Astrocyte (in vitro differentiated cells and primary cell): ENCODE data around the gene CCDC195. TPM values are rescaled to one million over a fixed set of nuclear protein-coding genes. Genes with fewer than 3 reads are reported as not detected.

Experiments
- DNase-seq: peaks from one replicate; pipeline ENCODE4 v3.0.0-alpha.2; 2010; ENCODE audit warnings: low read depth
- FAIRE-seq: peaks from 2 replicates; lab custom pipeline; 2011; peaks lifted over from hg19 to GRCh38; lab: Jason Lieb, UNC
- H2AFZ ChIP-seq: 2 replicates; pipeline ENCODE4 v1.6.0; 2012; ENCODE audit warnings: low read depth, low read length, inconsistent platforms
- H3K27ac ChIP-seq: 2 replicates; pipeline ENCODE4 v1.5.1; 2011; ENCODE audit warnings: low read depth, low read length, inconsistent platforms
- H3K27me3 ChIP-seq: 2 replicates; pipeline ENCODE4 v1.6.0; 2011; ENCODE audit warnings: low read length, inconsistent platforms; ENCODE audit not compliant: insufficient read depth
- H3K36me3 ChIP-seq: 2 replicates; pipeline ENCODE4 v1.5.1; 2011; ENCODE audit warnings: low read length, inconsistent platforms; ENCODE audit not compliant: insufficient read depth
- H3K4me1 ChIP-seq: 2 replicates; pipeline ENCODE4 v1.5.1; 2011; ENCODE audit warnings: low read length, inconsistent platforms; ENCODE audit not compliant: insufficient read depth
- H3K4me2 ChIP-seq: 2 replicates; pipeline ENCODE4 v1.6.0; 2012; ENCODE audit warnings: low read length, inconsistent platforms
- H3K4me3 ChIP-seq: 2 replicates; pipeline ENCODE4 v1.5.1; 2011; ENCODE audit warnings: low read depth, mild to moderate bottlenecking, low read length, inconsistent platforms; ENCODE audit not compliant: insufficient read depth
- H3K79me2 ChIP-seq: 2 replicates; pipeline ENCODE4 v1.6.0; 2012; ENCODE audit warnings: mild to moderate bottlenecking, low read length, inconsistent platforms; ENCODE audit not compliant: insufficient read depth
- H3K9ac ChIP-seq: 2 replicates; pipeline ENCODE4 v1.6.0; 2012; ENCODE audit warnings: mild to moderate bottlenecking, low read length, inconsistent platforms
- H3K9me3 ChIP-seq: 2 replicates; pipeline ENCODE4 v1.5.1; 2012; ENCODE audit warnings: low read depth, mild to moderate bottlenecking, low read length, inconsistent platforms; ENCODE audit not compliant: insufficient read depth
- H4K20me1 ChIP-seq: 2 replicates; pipeline ENCODE4 v1.6.0; 2012; ENCODE audit warnings: low read length, inconsistent platforms; ENCODE audit not compliant: insufficient read depth
- H3K27ac Mint-ChIP-seq: one replicate; pipeline ENCODE4 v1.8.0; 2021; ENCODE audit warnings: mild to moderate bottlenecking, mixed read lengths; ENCODE audit not compliant: unreplicated experiment
- H3K27me3 Mint-ChIP-seq: one replicate; pipeline ENCODE4 v1.8.0; 2021; ENCODE audit warnings: low read depth, mixed read lengths; ENCODE audit not compliant: unreplicated experiment
- H3K36me3 Mint-ChIP-seq: one replicate; pipeline ENCODE4 v1.8.0; 2021; ENCODE audit warnings: low read depth, mixed read lengths; ENCODE audit not compliant: unreplicated experiment
- H3K4me1 Mint-ChIP-seq: one replicate; pipeline ENCODE4 v1.8.0; 2021; ENCODE audit warnings: low read depth, mixed read lengths; ENCODE audit not compliant: unreplicated experiment
- H3K4me3 Mint-ChIP-seq: one replicate; pipeline ENCODE4 v1.8.0; 2021; ENCODE audit warnings: mild to moderate bottlenecking, moderate library complexity, mixed read lengths; ENCODE audit not compliant: unreplicated experiment
- H3K9me3 Mint-ChIP-seq: one replicate; pipeline ENCODE4 v1.8.0; 2021; ENCODE audit warnings: mild to moderate bottlenecking, mixed read lengths; ENCODE audit not compliant: unreplicated experiment
- EZH2 ChIP-seq: IDR thresholded peaks from 2 replicates; pipeline ENCODE4 v1.6.1; 2012; ENCODE audit warnings: mild to moderate bottlenecking, low read length, inconsistent platforms; ENCODE audit not compliant: insufficient read depth
- total RNA-seq: library from RNA; stranded (reverse); gene quantifications from 2 replicates; pipeline ENCODE4 v1.2.1, GENCODE V29; 2021
- TF ChIP-seq, protein P1 (sequence below): IDR thresholded peaks from 2 replicates; pipeline ENCODE4 v1.5.1; 2011; ENCODE audit warnings: low read depth, mild to moderate bottlenecking, inconsistent platforms, low read length, moderate library complexity; ENCODE audit not compliant: insufficient read depth

CCDC195 gene
- total RNA-seq, 1 donor from 2014 or later, result not detected

- H3K79me2 ChIP-seq, result no peaks in the 10 kb centered on the region
- peaks cover 27% of the 10 kb centered on the region for H3K9me3 Mint-ChIP-seq
- no peak for DNase-seq
Observed at GRCh38 chr2:224659714-224660113, 56.5 kb downstream of the CCDC195 start.

GRCh38 chr2:224658780-224659405 is 57.3 kb downstream of the CCDC195 start:
- no peaks in the 10 kb centered on the region for H3K27me3 Mint-ChIP-seq
- H3K79me2 ChIP-seq, result no peaks in the 10 kb centered on the region
- H3K9ac ChIP-seq, result no peak overlapping the region
- H3K4me3 Mint-ChIP-seq, result no peak overlapping the region
- no peaks in the 10 kb centered on the region for H3K4me1 ChIP-seq
- FAIRE-seq (no peak), DNase-seq (no peak)
- TF ChIP-seq EZH2, result no peak
- TF ChIP-seq, protein P1, sequence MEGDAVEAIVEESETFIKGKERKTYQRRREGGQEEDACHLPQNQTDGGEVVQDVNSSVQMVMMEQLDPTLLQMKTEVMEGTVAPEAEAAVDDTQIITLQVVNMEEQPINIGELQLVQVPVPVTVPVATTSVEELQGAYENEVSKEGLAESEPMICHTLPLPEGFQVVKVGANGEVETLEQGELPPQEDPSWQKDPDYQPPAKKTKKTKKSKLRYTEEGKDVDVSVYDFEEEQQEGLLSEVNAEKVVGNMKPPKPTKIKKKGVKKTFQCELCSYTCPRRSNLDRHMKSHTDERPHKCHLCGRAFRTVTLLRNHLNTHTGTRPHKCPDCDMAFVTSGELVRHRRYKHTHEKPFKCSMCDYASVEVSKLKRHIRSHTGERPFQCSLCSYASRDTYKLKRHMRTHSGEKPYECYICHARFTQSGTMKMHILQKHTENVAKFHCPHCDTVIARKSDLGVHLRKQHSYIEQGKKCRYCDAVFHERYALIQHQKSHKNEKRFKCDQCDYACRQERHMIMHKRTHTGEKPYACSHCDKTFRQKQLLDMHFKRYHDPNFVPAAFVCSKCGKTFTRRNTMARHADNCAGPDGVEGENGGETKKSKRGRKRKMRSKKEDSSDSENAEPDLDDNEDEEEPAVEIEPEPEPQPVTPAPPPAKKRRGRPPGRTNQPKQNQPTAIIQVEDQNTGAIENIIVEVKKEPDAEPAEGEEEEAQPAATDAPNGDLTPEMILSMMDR, result no peak
- no peaks in the 10 kb centered on the region for H3K4me1 Mint-ChIP-seq
- H3K27me3 ChIP-seq, result no peaks in the 10 kb centered on the region
- H3K4me2 ChIP-seq, result no peak overlapping the region
- H3K36me3 Mint-ChIP-seq, result peaks cover 4% of the 10 kb centered on the region
- H3K9me3 ChIP-seq, result no peaks in the 10 kb centered on the region
- no peak overlapping the region for H2AFZ ChIP-seq
- H3K27ac Mint-ChIP-seq, result no peak overlapping the region
- peaks cover 33% of the 10 kb centered on the region for H3K9me3 Mint-ChIP-seq
- no peak overlapping the region for H3K27ac ChIP-seq
- no peaks in the 10 kb centered on the region for H3K36me3 ChIP-seq
- no peak overlapping the region for H3K4me3 ChIP-seq
- no peaks in the 10 kb centered on the region for H4K20me1 ChIP-seq

More at GRCh38 chr2:224659714-224660113, 56.5 kb downstream of the CCDC195 start:
- no peak for FAIRE-seq
- Mint-ChIP-seq H3K27ac (no peak overlapping the region), H3K4me1 (no peaks in the 10 kb centered on the region), H3K27me3 (no peaks in the 10 kb centered on the region), H3K4me3 (no peak overlapping the region), H3K36me3 (peaks cover 3% of the 10 kb centered on the region)
- Histone ChIP-seq H3K4me3 (no peak overlapping the region), H3K27me3 (no peaks in the 10 kb centered on the region), H3K4me2 (no peak overlapping the region), H3K4me1 (no peaks in the 10 kb centered on the region), H3K36me3 (no peaks in the 10 kb centered on the region), H3K9me3 (no peaks in the 10 kb centered on the region), H2AFZ (no peak overlapping the region), H3K9ac (no peak overlapping the region), H3K27ac (no peak overlapping the region), H4K20me1 (no peaks in the 10 kb centered on the region)
- TF ChIP-seq, protein P1, result no peak
- no peak for TF ChIP-seq EZH2

DNA sequence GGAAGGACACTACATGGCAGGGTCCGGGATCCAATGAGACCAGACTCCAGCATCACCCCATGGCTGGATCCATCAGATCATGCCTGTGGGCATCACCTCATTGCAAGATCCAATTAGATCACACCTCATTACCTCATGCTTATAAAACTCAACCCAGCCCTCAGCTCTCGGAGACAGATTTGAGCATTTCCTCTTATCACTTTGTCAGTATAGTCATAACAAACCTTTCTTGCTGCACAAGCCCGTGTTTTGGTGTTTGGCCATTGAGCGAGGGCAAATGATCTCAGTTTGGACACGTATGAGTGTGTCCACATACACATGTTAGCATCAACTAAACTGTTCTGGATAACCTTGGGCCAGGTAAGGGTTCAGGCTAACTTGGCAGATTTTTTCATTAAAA is 58.8 kb downstream of the CCDC195 start:
- FAIRE-seq (no peak), DNase-seq (no peak)
- no peaks in the 10 kb centered on the region for H3K4me1 ChIP-seq
- Mint-ChIP-seq H3K4me1 (no peaks in the 10 kb centered on the region), H3K27ac (no peak overlapping the region), H3K9me3 (peaks cover 25% of the 10 kb centered on the region), H3K4me3 (no peak overlapping the region), H3K36me3 (peaks cover 2% of the 10 kb centered on the region), H3K27me3 (no peaks in the 10 kb centered on the region)
- no peak for TF ChIP-seq EZH2
- TF ChIP-seq, protein P1, result no peak
- no peaks in the 10 kb centered on the region for H3K36me3 ChIP-seq
- H4K20me1 ChIP-seq, result no peaks in the 10 kb centered on the region
- no peak overlapping the region for H3K9ac ChIP-seq
- H3K9me3 ChIP-seq, result no peaks in the 10 kb centered on the region
- no peaks in the 10 kb centered on the region for H3K79me2 ChIP-seq
- no peak overlapping the region for H3K4me3 ChIP-seq
- H3K27me3 ChIP-seq, result peaks cover under 1% of the 10 kb centered on the region
- no peak overlapping the region for H3K27ac ChIP-seq
- H2AFZ ChIP-seq, result no peak overlapping the region
- no peak overlapping the region for H3K4me2 ChIP-seq
